RWPE1 (cell line): ENCODE measurements around the gene SPRY1.

Source experiments
- CTCF ChIA-PET: fragments of 350-600 bp; sonication (Branson Sonifier 250); formaldehyde crosslinking; extraction: SDS; loops from one replicate; lab custom pipeline; 2021; lab: Yijun Ruan, JAX
- POLR2A ChIA-PET: fragments of 400-600 bp; formaldehyde crosslinking; extraction: SDS; loops from one replicate; lab custom pipeline; 2020; ENCODE audit warnings: antibody characterized with exemption; ENCODE audit not compliant: low non-redundant PET; lab: Yijun Ruan, JAX
- DNase-seq: peaks from one replicate; pipeline ENCODE4 v3.0.0; 2012; ENCODE audit warnings: low spot score
- H3K27ac ChIP-seq: fragments of 450-650 bp; 2 replicates; pipeline ENCODE4 v1.5.1; 2017
- TF ChIP-seq, protein P1 (sequence below): fragments of 450-650 bp; conservative IDR thresholded peaks from 2 replicates; pipeline ENCODE4 v1.5.1; 2017; ENCODE audit warnings: low read depth, mild to moderate bottlenecking

The SPRY1 gene

DNA sequence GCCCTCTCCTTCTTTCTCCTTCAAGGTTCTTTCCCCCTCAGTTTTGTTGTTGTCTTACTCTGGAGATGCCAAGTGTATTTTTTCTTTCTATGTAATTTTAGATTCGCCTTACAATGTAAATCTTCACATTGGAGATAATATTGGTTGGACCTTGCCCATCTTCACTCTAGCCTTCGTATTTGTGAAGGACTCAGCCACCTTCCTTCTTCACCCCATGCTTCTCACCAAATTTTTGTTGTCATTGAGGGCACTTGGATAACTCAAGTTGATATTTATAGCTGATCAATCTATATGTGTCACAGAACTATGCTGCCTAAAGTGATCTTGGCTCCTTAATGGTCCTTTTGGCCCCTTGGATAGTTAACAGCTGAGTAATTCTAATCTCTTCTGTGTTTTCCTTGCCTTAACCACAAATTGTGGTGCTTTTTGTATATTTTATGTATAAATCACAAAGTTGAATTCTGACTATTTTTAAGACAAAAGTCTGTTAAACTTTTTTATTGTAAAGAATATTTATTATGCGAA is 6.5 kb downstream of the SPRY1 start:
- POLR2A ChIA-PET, result no interaction called here
- H3K27ac ChIP-seq, result no peak overlapping the region
- CTCF ChIA-PET, result no interaction called here
- no peak for DNase-seq
- TF ChIP-seq, protein P1, sequence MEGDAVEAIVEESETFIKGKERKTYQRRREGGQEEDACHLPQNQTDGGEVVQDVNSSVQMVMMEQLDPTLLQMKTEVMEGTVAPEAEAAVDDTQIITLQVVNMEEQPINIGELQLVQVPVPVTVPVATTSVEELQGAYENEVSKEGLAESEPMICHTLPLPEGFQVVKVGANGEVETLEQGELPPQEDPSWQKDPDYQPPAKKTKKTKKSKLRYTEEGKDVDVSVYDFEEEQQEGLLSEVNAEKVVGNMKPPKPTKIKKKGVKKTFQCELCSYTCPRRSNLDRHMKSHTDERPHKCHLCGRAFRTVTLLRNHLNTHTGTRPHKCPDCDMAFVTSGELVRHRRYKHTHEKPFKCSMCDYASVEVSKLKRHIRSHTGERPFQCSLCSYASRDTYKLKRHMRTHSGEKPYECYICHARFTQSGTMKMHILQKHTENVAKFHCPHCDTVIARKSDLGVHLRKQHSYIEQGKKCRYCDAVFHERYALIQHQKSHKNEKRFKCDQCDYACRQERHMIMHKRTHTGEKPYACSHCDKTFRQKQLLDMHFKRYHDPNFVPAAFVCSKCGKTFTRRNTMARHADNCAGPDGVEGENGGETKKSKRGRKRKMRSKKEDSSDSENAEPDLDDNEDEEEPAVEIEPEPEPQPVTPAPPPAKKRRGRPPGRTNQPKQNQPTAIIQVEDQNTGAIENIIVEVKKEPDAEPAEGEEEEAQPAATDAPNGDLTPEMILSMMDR, result no peak

DNA sequence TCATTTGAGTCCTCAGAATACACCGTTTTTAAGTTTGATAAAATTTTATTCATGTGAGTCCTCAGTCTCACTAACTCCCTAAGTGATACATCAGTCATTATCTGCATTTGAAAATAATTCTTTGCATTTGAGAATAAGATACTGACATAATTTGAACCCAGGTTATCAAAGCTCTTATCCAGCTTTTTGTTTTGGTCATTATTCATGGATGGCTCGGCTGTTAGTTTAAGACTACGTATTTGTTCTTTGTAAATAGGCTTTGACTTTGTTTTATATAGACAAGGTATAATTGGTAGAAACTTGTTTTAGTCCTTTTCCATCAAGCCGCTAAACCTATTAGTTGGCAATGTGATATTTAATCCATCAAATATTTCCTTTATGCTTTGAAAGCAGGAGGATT is 7.9 kb downstream of the SPRY1 start:
- no peak for DNase-seq
- no peak overlapping the region for H3K27ac ChIP-seq
- ChIA-PET POLR2A (no interaction called here), CTCF (no interaction called here)
- TF ChIP-seq, protein P1, result no peak

DNA sequence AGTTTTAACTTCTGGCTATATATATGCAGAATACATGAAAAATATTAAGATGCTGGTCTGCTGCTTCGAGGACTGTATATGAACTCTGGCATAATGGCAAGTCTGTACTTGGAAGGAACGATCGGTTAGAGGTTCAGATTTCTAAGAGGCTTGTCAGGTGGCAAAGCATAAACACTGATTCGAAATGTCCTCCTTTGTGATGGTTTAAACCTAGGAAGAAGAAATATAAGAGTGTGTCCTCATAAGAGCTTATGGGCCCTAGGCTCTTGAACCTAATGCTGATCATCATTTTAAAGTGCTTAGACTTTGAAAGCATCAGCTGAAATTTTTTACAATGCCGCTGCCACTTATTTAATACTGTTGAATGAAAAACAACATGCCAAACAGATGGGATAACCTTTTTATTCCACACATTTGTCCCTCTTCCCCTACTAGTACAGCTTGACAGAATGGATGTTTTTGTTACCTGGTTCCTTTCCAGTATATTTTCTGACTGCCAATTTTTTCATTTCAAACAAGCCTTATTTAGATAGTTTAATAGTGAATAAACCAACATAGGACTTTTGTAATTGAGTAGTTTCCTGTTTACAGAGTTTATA is 8.8 kb downstream of the SPRY1 start:
- ChIA-PET CTCF (no interaction called here), POLR2A (no interaction called here)
- no peak overlapping the region for H3K27ac ChIP-seq
- no peak for DNase-seq
- TF ChIP-seq, protein P1, result no peak

DNA sequence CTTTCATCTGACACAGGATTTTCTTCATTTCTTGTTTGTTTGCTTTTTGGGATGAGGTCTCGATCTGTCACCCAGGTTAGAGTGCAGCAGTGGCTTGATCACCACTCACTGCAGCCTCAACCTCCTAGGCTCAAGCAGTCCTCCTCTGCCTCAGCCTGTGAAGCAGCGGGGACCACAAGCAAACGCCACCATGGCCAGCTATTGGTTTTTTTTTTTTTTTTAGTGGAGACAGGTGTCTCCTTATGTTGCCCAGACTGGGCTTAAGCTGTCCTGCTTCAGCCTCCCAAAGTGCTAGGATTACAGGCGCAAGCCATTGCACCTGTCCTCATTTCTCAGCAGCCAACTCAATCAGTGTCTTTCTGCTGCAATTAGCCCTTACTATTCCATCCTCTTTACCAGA is 10.3 kb downstream of the SPRY1 start:
- ChIA-PET POLR2A (no interaction called here), CTCF (interaction anchor here (0.7 kb wide), 1 partner anchor 255 kb away, joined by 4 read pairs; no protein-coding TSS in a partner anchor)
- TF ChIP-seq, protein P1, result no peak
- no peak overlapping the region for H3K27ac ChIP-seq
- DNase-seq, result no peak

DNA sequence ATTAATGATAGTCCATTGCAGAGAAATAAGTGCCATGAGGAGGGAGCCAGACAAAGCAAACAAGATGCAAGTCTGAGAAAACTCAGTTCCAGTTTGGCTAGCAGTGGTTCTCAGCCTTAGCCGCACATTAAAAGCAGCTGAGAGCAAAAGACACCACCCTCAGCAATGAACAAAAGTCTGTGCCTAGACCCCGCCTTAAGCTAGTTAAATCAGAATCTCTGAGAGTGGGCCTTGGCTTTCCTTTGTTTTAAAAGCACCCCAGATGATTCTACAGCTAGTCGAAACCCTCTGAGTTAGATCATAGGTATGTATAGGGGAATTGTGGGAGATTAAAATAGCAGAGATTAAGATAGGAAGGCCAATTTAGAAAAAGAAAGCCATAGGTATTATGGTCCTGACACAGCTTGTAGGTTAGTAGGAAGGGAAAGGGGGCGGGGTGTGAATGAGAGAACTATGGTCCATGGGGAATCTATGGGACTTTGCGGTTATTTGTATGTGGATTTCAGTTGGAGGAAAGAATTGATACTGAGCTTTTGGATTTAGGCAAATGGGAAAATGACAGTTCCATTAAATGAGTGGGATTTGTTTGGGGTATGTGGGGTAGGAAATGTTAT is 12.0 kb downstream of the SPRY1 start:
- DNase-seq, result no peak
- ChIA-PET POLR2A (no interaction called here), CTCF (no interaction called here)
- TF ChIP-seq, protein P1, result no peak
- no peak overlapping the region for H3K27ac ChIP-seq

DNA sequence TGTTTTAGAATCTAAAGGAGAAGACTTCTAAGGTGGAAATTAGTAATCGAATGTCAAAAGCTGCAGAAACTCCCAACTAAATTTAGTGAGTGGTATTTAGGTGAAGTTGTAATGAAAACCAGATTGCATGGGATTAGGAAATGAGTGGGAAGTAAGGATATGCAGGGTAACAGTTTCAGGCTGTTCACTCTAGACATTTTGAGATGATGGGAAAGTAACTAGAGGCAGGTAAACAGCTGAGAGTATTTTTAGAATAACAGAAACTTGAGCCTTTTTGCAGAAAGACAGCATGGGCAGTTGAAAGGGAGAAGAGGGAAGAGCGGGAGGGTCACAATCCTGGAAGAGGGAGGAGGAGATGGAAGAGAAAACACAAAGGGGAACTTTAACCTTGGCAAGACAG is 12.7 kb downstream of the SPRY1 start:
- CTCF ChIA-PET, result interaction anchor here (0.7 kb wide), 1 partner anchor 20 kb away, joined by 4 read pairs; no protein-coding TSS in a partner anchor
- TF ChIP-seq, protein P1, result no peak
- POLR2A ChIA-PET, result no interaction called here
- no peak overlapping the region for H3K27ac ChIP-seq
- DNase-seq, result no peak
